Prostate gland (tissue), 2 donors: Measurements from ENCODE around the gene UNC13B.

Source experiments
- CTCF ChIP-seq, 4 experiments: fragments of 200-600 bp in 2 of 4; fragments of 450-650 bp in 2 of 4; sonication (generic) in 2 of 4; IDR thresholded peaks; 1 replicate in 3 of 4; 2 replicates in 1 of 4; pipeline ENCODE4 v1.5.1; 2016 to 2019; ENCODE audit warnings: antibody characterized with exemption in 4 of 4, mild to moderate bottlenecking in 2 of 4, moderate library complexity in 2 of 4
- POLR2AphosphoS5 ChIP-seq: sonication (generic); formaldehyde crosslinking; IDR thresholded peaks from one replicate; pipeline ENCODE4 v1.6.1; 2017; ENCODE audit warnings: antibody characterized with exemption

- TF ChIP-seq CTCF (IDR thresholded peaks at IDR 0.05): no peak
- no peak for TF ChIP-seq POLR2AphosphoS5
These were observed 45.3 kb upstream of the UNC13B start for GRCh38 chr9:35116539-35116897.
